ENCODE data around the gene SPATA32.

GRCh38 chr17:45309400-45309799 lies 47.5 kb upstream of the SPATA32 start:
- no peak for TF ChIP-seq CTCF (IDR thresholded peaks at IDR 0.05)
- no peak for TF ChIP-seq POLR2A (IDR thresholded peaks at IDR 0.05)
- TF ChIP-seq POLR2AphosphoS5 (IDR thresholded peaks at IDR 0.05; ENCODE audit: insufficient read depth in 1 of 2, low read depth in 1 of 2) = no peak
